Duodenal mucosa (tissue), 2 donors: ENCODE data around the gene NDFIP2.
"Not testable (repeated sequence)": the region's sequence is repeated elsewhere in the genome, so short reads cannot be mapped to it uniquely, and the experiment has no call there.

Experiments
- H3K27ac ChIP-seq: one replicate; pipeline ENCODE4 v1.7.0; 2013; ENCODE audit warnings: low read depth, low read length
- H3K27me3 ChIP-seq, 2 donors: one replicate each; pipeline ENCODE4 v1.7.0; 2013; ENCODE audit warnings: low read length in 2 of 2, control low read depth in 1 of 2; ENCODE audit not compliant: insufficient read depth in 2 of 2, control insufficient read depth in 1 of 2
- H3K36me3 ChIP-seq, 2 donors: one replicate each; pipeline ENCODE4 v1.7.0; 2013; ENCODE audit warnings: low read length in 2 of 2, control low read depth in 1 of 2; ENCODE audit not compliant: insufficient read depth in 2 of 2, control insufficient read depth in 1 of 2
- H3K4me1 ChIP-seq, 2 donors: one replicate each; pipeline ENCODE4 v1.7.0; 2013; ENCODE audit warnings: low read length in 2 of 2, control low read depth in 1 of 2; ENCODE audit not compliant: insufficient read depth in 2 of 2, control insufficient read depth in 1 of 2
- H3K4me3 ChIP-seq, 2 donors: one replicate each; pipeline ENCODE4 v1.7.0; 2013; ENCODE audit warnings: low read length in 2 of 2, low read depth in 1 of 2
- H3K9ac ChIP-seq, 2 donors: one replicate each; pipeline ENCODE4 v1.7.0; 2013; ENCODE audit warnings: low read length in 2 of 2, low read depth in 1 of 2
- H3K9me3 ChIP-seq, 2 donors: one replicate each; pipeline ENCODE4 v1.7.0; 2013; ENCODE audit warnings: low read length in 2 of 2, control low read depth in 1 of 2; ENCODE audit not compliant: control insufficient read depth in 1 of 2

NDFIP2 gene

GRCh38 chr13:79547211-79548195, 66.5 kb downstream of the NDFIP2 start:
- peaks cover 0 to 6% of the 10 kb centered on the region in 2 donors for H3K4me1 ChIP-seq
- H3K9ac ChIP-seq, result no peak overlapping the region
- no peak overlapping the region for H3K4me3 ChIP-seq
- H3K9me3 ChIP-seq, result no peaks in the 10 kb centered on the region
- H3K27me3 ChIP-seq, result no peaks in the 10 kb centered on the region
- no peaks in the 10 kb centered on the region for H3K36me3 ChIP-seq
- H3K27ac ChIP-seq, result no peak overlapping the region

- H3K9me3 ChIP-seq, result no peaks in the 10 kb centered on the region
- no peak overlapping the region for H3K4me3 ChIP-seq
- no peaks in the 10 kb centered on the region for H3K36me3 ChIP-seq
- no peak overlapping the region for H3K9ac ChIP-seq
- no peaks in the 10 kb centered on the region for H3K27me3 ChIP-seq
- H3K4me1 ChIP-seq, result peaks cover 0 to 6% of the 10 kb centered on the region in 2 donors
- H3K27ac ChIP-seq, result no peak overlapping the region
Measured at GRCh38 chr13:79548902-79549301, 67.9 kb downstream of the NDFIP2 start.

GRCh38 chr13:79549355-79550106, 68.6 kb downstream of the NDFIP2 start:
- Histone ChIP-seq H3K27ac (no peak overlapping the region), H3K9ac (no peak overlapping the region), H3K27me3 (no peaks in the 10 kb centered on the region), H3K9me3 (no peaks in the 10 kb centered on the region), H3K4me1 (peaks cover 0 to 6% of the 10 kb centered on the region in 2 donors), H3K36me3 (no peaks in the 10 kb centered on the region), H3K4me3 (no peak overlapping the region)

- H3K4me3 ChIP-seq, result no peak overlapping the region
- peaks cover 12 to 16% of the 10 kb centered on the region in 2 donors for H3K9me3 ChIP-seq
- H3K36me3 ChIP-seq, result peaks cover 13 to 18% of the 10 kb centered on the region in 2 donors
- no peaks in the 10 kb centered on the region for H3K27me3 ChIP-seq
- H3K4me1 ChIP-seq, result no peaks in the 10 kb centered on the region
- H3K27ac ChIP-seq, result no peak overlapping the region
- no peak overlapping the region for H3K9ac ChIP-seq
Measured at GRCh38 chr13:79557666-79558065, 76.7 kb downstream of the NDFIP2 start.

- H3K9ac ChIP-seq, result no peak overlapping the region
- H3K27ac ChIP-seq, result no peak overlapping the region
- H3K9me3 ChIP-seq, result peaks cover 16 to 21% of the 10 kb centered on the region in 2 donors
- H3K27me3 ChIP-seq, result no peaks in the 10 kb centered on the region
- no peak overlapping the region for H3K4me3 ChIP-seq
- H3K4me1 ChIP-seq, result no peaks in the 10 kb centered on the region
- peaks cover 11 to 18% of the 10 kb centered on the region in 2 donors for H3K36me3 ChIP-seq
Measured at GRCh38 chr13:79560954-79561353, 80.0 kb downstream of the NDFIP2 start.

GRCh38 chr13:79562557-79562956, 81.6 kb downstream of the NDFIP2 start:
- Histone ChIP-seq H3K4me1 (no peaks in the 10 kb centered on the region), H3K27ac (no peak overlapping the region), H3K27me3 (no peaks in the 10 kb centered on the region), H3K36me3 (peaks cover 10 to 18% of the 10 kb centered on the region in 2 donors), H3K9ac (no peak overlapping the region), H3K4me3 (no peak overlapping the region), H3K9me3 (peaks cover 16 to 21% of the 10 kb centered on the region in 2 donors)

- no peaks in the 10 kb centered on the region for H3K4me1 ChIP-seq
- no peak overlapping the region for H3K4me3 ChIP-seq
- no peaks in the 10 kb centered on the region for H3K27me3 ChIP-seq
- no peak overlapping the region for H3K9ac ChIP-seq
- H3K27ac ChIP-seq, result no peak overlapping the region
- no peaks in the 10 kb centered on the region for H3K36me3 ChIP-seq
- H3K9me3 ChIP-seq, result peaks cover 6 to 14% of the 10 kb centered on the region in 2 donors
Measured at GRCh38 chr13:79566118-79566517, 85.2 kb downstream of the NDFIP2 start.

GRCh38 chr13:79571147-79571546, 90.2 kb downstream of the NDFIP2 start:
- Histone ChIP-seq H3K36me3 (no peaks in the 10 kb centered on the region), H3K4me1 (no peaks in the 10 kb centered on the region), H3K27me3 (no peaks in the 10 kb centered on the region), H3K27ac (no peak overlapping the region), H3K4me3 (no peak overlapping the region), H3K9ac (no peak overlapping the region), H3K9me3 (no peaks in the 10 kb centered on the region)

GRCh38 chr13:79573892-79574291, 92.9 kb downstream of the NDFIP2 start:
- not testable (repeated sequence) for H3K9ac ChIP-seq, H3K27ac ChIP-seq, H3K4me1 ChIP-seq, H3K4me3 ChIP-seq, H3K9me3 ChIP-seq, H3K27me3 ChIP-seq, H3K36me3 ChIP-seq

- Histone ChIP-seq H3K4me1 (no peaks in the 10 kb centered on the region), H3K9ac (no peak overlapping the region), H3K9me3 (peaks cover 7 to 10% of the 10 kb centered on the region in 2 donors), H3K27ac (no peak overlapping the region), H3K4me3 (no peak overlapping the region), H3K27me3 (no peaks in the 10 kb centered on the region), H3K36me3 (no peaks in the 10 kb centered on the region)
Measured at GRCh38 chr13:79581870-79582315, 100.9 kb downstream of the NDFIP2 start.
